Stimulated activated CD4-positive, alpha-beta T cell treated with anti-CD3 and anti-CD28 coated beads, Interleukin-1b, Interleukin-23, amount 100 ng/mL, for 48 hours (primary cell): Measurements from ENCODE around the gene UBXN2A.
A peak's percentile ranks its signal among the peaks of the same experiment; 100 is the strongest.

Experiments
- DNase-seq: peaks from one replicate; pipeline ENCODE4 v3.0.0-alpha.2; 2020

Gene UBXN2A

GRCh38 chr2:23939987-23940717 lies at the start of gene UBXN2A:
Gene UBXN2A (plus strand): TSS chr2:23940463. CDS start chr2:23958315, 17,852 bp downstream.
- peak; percentile 68 for DNase-seq

GRCh38 chr2:23900133-23900532 lies 40.1 kb upstream of the UBXN2A start:
- no peak for DNase-seq

- no peak for DNase-seq
These were observed 39.5 kb upstream of the UBXN2A start for GRCh38 chr2:23900541-23901322.

GRCh38 chr2:23901966-23902846 lies 38.1 kb upstream of the UBXN2A start:
- DNase-seq: no peak

- no peak for DNase-seq
These were observed 37.2 kb upstream of the UBXN2A start for GRCh38 chr2:23903034-23903433.

GRCh38 chr2:23904215-23904614 lies 36.0 kb upstream of the UBXN2A start:
- DNase-seq: no peak

- no peak for DNase-seq
These were observed 35.6 kb upstream of the UBXN2A start for GRCh38 chr2:23904692-23905091.

GRCh38 chr2:23905155-23905554 lies 35.1 kb upstream of the UBXN2A start:
- no peak for DNase-seq

GRCh38 chr2:23912054-23912453 lies 28.2 kb upstream of the UBXN2A start:
- DNase-seq: no peak

- DNase-seq: no peak
These were observed 24.9 kb upstream of the UBXN2A start for GRCh38 chr2:23915327-23915726.

GRCh38 chr2:23916727-23917405 lies 23.4 kb upstream of the UBXN2A start:
- no peak for DNase-seq

GRCh38 chr2:23918837-23919489 lies 21.3 kb upstream of the UBXN2A start:
- no peak for DNase-seq

GRCh38 chr2:23924589-23925359 lies 15.5 kb upstream of the UBXN2A start:
- no peak for DNase-seq

GRCh38 chr2:23925702-23926289 lies 14.5 kb upstream of the UBXN2A start:
- peak; percentile 60 for DNase-seq

GRCh38 chr2:23926290-23926749 lies 13.9 kb upstream of the UBXN2A start:
- DNase-seq: peak; percentile 16

- peak; percentile 93 for DNase-seq
These were observed 13.3 kb upstream of the UBXN2A start, which contains the start of gene ATAD2B for GRCh38 chr2:23926750-23927571. Gene ATAD2B (minus strand): TSS chr2:23927123. CDS start chr2:23926770, 353 bp downstream.

GRCh38 chr2:23934259-23934658 lies 6.0 kb upstream of the UBXN2A start:
- DNase-seq: no peak

- DNase-seq: peak; percentile 37
These were observed 706 bp downstream of the UBXN2A start for GRCh38 chr2:23940718-23941620.

GRCh38 chr2:23941644-23942043 lies 1.4 kb downstream of the UBXN2A start:
- no peak for DNase-seq
